Measurements from ENCODE around the gene MKNK1.

- TF ChIP-seq EZH2phosphoT487 (IDR thresholded peaks at IDR 0.05; ENCODE audit: insufficient read depth, low read depth) (no peak), EZH2 (IDR thresholded peaks at IDR 0.05; ENCODE audit: insufficient read depth, poor library complexity, severe bottlenecking) (no peak)
Observed at GRCh38 chr1:46589529-46589928, 14.5 kb downstream of the MKNK1 start.
